Vagina (tissue), 2 donors: ENCODE measurements around the gene HELZ.

Experiments used
- CTCF ChIP-seq, 3 experiments: fragments of 450-650 bp in 2 of 3; fragments of 200-600 bp in 1 of 3; sonication (generic) in 1 of 3; IDR thresholded peaks; one replicate each; pipeline ENCODE4 v1.5.1; 2017 to 2019; ENCODE audit warnings: antibody characterized with exemption in 3 of 3, mild to moderate bottlenecking in 2 of 3, moderate library complexity in 2 of 3
- POLR2A ChIP-seq, 2 donors: fragments of 450-650 bp; IDR thresholded peaks; one replicate each; pipeline ENCODE4 v1.6.1; 2017; ENCODE audit warnings: antibody characterized with exemption in 2 of 2, mild to moderate bottlenecking in 2 of 2, moderate library complexity in 2 of 2
- POLR2AphosphoS5 ChIP-seq, 2 donors: sonication (generic); formaldehyde crosslinking; IDR thresholded peaks; one replicate each; pipeline ENCODE4 v1.9.0; 2017; ENCODE audit warnings: antibody characterized with exemption in 2 of 2, mild to moderate bottlenecking in 2 of 2, low read depth in 1 of 2; ENCODE audit not compliant: insufficient read depth in 1 of 2

GRCh38 chr17:67082107-67082506, 162.9 kb downstream of the HELZ start:
- no peak for TF ChIP-seq CTCF (IDR thresholded peaks at IDR 0.05)
- TF ChIP-seq POLR2AphosphoS5 (IDR thresholded peaks at IDR 0.05; ENCODE audit: insufficient read depth in 1 of 2, low read depth in 1 of 2): no peak
- no peak for TF ChIP-seq POLR2A (IDR thresholded peaks at IDR 0.05)
